CD4-positive, alpha-beta T cell treated with Interferon alpha-2 for 1 hour (primary cell): Measurements from ENCODE around the gene IGLON5.

Experiments used
- DNase-seq, 2 donors: peaks; one replicate each; pipeline ENCODE4 v3.0.0-alpha.2; 2020 to 2022

The IGLON5 gene

GRCh38 chr19:51311351-51312257, at the start of gene IGLON5:
IGLON5 (plus strand) TSS chr19:51311644; CDS start chr19:51311848, 204 bp downstream.
- DNase-seq = no peak

- DNase-seq = no peak
Measured at GRCh38 chr19:51263808-51264207, 47.6 kb upstream of the IGLON5 start.

- peak in 1 of 2 donors; percentile 16 for DNase-seq
Measured at GRCh38 chr19:51271067-51271466, 40.4 kb upstream of the IGLON5 start.

- DNase-seq = no peak
Measured at GRCh38 chr19:51272183-51272810, 39.1 kb upstream of the IGLON5 start.

GRCh38 chr19:51274049-51274770, 37.2 kb upstream of the IGLON5 start:
- DNase-seq = no peak

- no peak for DNase-seq
Measured at GRCh38 chr19:51277112-51277511, 34.3 kb upstream of the IGLON5 start.

DNA sequence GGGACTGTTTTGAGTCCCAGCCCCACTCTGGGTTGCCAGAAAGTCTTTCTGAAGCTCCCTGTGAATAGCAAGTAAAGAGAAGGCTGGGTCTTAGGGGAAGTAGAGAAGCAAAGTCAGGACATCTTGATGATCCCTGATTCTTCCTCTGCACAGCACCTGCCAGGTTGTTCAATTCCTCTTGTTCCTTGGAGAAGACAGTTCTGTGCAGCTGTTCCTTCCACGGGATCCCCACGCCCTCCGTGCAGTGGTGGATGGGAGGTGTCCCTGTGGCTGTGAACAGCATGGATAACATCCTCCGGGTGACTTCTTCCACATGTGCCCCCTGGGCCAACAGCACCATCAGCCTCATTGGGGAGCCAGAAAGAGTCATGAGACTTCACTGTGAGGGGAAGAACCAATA, 29.1 kb upstream of the IGLON5 start:
- no peak for DNase-seq

- no peak for DNase-seq
Measured at GRCh38 chr19:51285682-51286081, 25.8 kb upstream of the IGLON5 start.

- DNase-seq = no peak
Measured at GRCh38 chr19:51289635-51290034, 21.8 kb upstream of the IGLON5 start.

- no peak for DNase-seq
Measured at GRCh38 chr19:51292971-51293370, 18.5 kb upstream of the IGLON5 start.

DNA sequence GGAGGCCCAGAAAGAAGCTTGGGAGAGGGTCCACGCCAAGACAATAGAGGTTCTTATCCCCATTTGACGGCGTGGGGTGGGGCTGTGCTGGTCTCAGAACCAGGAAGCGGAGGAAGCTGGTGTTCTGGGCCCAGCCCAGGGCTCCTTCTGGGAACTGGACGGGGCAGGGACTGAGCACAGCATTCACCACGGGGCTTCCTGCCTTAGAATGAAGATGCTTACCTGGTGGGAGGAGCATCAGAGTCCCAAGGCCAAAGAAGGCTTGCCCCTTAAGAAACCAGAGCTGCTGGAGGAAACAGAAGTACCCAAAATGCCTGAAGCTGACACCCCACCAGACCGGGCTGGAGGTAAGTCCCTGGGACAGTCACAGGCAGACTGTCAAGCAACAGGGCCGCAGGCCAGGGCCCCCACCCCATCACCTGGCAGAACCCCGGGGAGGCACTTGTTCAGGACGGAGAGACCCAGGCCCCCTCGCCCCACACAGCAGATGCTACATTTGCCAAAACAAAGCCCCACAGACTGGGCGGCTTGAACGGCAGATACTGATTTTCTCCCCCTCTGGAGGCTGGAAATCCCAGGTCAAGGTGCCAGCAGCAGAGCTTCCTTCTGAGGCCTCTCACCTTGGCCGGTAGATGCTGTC, 17.8 kb upstream of the IGLON5 start:
- no peak for DNase-seq

DNA sequence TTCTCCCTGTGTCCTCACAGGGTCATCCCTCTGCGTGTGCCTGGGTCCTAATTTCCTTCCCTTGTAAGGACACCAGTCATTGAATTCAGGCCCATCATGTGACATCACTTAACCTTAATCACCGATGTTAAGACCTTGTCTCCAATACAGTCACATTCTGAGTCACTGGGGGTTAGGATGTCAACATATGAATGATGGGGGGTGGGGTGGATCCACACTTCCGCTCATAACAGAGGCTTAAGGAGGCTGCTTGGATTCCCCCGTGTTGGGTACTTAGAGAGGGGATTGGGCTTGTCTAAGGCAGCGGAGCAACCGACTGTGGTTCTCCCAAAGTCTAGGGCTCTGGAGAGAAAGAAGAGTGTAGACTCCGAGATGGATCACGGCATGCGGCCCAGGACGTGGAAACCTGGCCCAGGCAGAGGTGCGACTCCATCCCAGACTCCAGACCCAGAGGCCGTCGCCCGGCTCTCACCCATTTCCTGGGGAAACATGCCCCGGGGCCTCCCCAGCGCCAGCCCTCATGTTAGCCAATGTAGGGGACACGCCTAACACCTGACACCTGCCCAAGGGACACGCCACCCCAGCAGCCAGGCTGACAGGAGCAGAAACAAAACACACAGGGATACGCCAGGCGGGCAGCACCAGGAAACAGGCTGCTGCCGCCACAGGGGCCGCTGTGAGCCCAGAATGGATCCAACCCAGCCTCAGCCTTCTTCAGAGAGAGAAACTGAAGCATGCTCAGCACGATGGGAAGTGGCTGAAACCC, 17.1 kb upstream of the IGLON5 start:
- no peak for DNase-seq

DNA sequence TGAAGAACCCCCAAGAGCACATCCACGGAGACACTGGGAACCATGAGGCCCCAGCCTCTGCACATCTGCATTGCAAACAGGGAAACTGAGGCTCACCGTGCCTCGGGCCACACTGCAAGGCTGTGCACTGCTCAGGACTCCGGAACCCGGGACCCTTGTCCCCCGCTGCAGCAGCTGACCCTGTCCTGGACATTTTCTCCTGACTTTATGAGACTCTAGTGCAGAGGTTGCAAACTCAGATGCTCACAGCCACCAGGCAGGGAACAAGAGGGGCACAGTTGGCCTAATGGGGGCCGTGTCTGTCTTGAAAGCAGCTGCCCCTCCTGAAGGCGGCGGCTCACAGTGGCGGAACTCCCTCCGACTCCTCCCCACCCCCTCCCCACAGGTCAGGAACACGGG, 16.5 kb upstream of the IGLON5 start:
- no peak for DNase-seq

- no peak for DNase-seq
Measured at GRCh38 chr19:51295382-51296126, 15.9 kb upstream of the IGLON5 start.

DNA sequence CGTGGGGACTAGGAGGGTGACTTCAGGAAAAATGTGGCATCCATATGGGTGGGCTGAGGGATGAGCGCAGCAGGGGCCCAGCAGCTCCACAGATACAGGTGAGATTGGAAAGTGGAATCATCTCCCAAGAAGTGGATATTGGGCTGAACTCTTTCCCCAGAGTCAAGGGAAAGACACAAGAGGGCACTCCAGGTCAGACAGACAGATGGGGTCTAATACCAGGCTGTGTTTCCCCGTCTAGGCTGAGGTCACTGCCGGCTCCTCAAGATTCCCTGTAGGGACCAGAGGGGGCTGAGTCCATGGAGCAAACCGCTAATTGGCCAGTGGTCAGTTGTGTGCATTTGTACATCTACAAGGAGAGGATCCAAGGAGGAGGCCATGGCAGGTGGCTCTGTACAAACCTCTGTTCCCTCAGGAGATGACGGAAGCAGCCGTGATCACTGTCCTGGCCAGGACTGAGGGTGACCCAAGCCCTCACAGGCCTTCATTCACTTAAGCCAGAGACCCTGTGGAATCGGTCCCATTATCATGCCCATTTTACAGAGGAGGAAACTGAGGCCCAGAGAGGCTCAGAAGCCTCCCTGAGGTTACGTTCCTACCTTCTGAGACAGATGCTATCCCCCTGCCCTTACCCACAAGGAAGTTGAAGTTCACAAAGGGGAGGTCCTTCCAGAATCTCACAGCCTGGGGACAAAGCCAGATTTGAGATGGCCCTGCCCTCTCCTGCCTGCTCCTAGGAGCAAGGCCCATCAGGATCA, 14.9 kb upstream of the IGLON5 start:
- DNase-seq = no peak

GRCh38 chr19:51297406-51297805, 14.0 kb upstream of the IGLON5 start:
- no peak for DNase-seq

GRCh38 chr19:51301266-51301665, 10.2 kb upstream of the IGLON5 start:
- no peak for DNase-seq

DNA sequence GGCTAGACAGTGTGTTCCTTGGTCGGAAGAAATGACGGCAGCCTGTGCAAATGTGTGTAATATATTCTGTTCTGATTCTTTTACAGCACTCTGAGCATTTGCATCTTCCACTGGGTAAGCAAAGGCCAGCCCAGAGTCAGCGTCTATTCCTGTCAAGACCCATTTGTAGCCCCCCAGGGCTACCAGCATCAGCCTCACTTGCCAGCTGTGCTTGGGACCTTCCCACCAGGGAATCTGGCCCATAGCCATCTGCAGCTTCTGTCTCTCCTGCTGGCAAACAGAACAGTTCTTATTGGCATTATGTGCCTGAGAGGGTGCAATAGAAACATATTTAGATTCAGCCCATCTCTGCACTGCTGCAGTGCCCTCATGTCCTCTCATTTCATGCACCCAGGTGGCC, 6.0 kb upstream of the IGLON5 start:
- no peak for DNase-seq

GRCh38 chr19:51316688-51317087, 5.2 kb downstream of the IGLON5 start:
- no peak for DNase-seq

GRCh38 chr19:51317376-51317775, 5.9 kb downstream of the IGLON5 start:
- DNase-seq = no peak

DNA sequence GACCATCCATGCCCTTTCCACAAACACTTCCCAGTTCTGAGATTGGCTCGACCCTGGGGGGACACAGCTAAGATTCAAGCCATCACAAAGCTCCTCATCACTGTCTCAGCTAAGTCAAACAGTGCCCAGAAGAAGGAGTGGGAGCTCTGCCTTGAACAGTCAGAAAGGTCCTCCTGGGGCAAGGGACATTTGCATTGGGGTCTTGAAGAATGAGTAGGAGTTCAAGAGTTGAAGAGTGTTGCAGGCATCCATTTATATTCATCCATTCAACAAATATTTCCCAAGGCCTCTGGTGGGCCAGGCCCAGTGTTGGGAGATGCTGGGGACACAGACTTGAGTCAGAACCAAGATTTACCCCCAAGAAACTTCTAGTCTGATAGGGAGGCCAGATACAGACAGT, 6.5 kb downstream of the IGLON5 start:
- no peak for DNase-seq
